Gastrocnemius medialis (tissue), 4 donors: ENCODE data around the gene GRIK5.

Experiments
- CTCF ChIP-seq, 5 experiments: fragments of 450-650 bp in 3 of 5; fragments of 200-600 bp in 2 of 5; sonication (generic) in 2 of 5; IDR thresholded peaks in 4 of 5; conservative IDR thresholded peaks in 1 of 5; 1 replicate in 4 of 5; 2 replicates in 1 of 5; pipeline ENCODE4 v1.5.1; 2016 to 2019; ENCODE audit warnings: antibody characterized with exemption in 5 of 5, mild to moderate bottlenecking in 3 of 5, moderate library complexity in 3 of 5
- POLR2A ChIP-seq, 2 donors: fragments of 450-650 bp; IDR thresholded peaks; one replicate each; pipeline ENCODE4 v1.6.1; 2017; ENCODE audit warnings: antibody characterized with exemption in 2 of 2, mild to moderate bottlenecking in 2 of 2, moderate library complexity in 2 of 2

GRCh38 chr19:42006569-42006968 lies 63.4 kb downstream of the GRIK5 start:
- no peak for TF ChIP-seq CTCF (IDR thresholded peaks at IDR 0.05 in 4 of 5, conservative IDR thresholded peaks at IDR 0.05 in 1 of 5)
- TF ChIP-seq POLR2A (IDR thresholded peaks at IDR 0.05), result no peak
